Pancreas (tissue), 10 donors: ENCODE results near the gene PHC3. TPM values are rescaled to one million over a fixed set of nuclear protein-coding genes. Genes with fewer than 3 reads are reported as not detected.

Experiments
- ATAC-seq, 4 donors: fragments of 200-7000 bp; cut with Tn5 transposase; one replicate each; pipeline versions ENCODE4 v1.8.0 to v1.9.1; 2020; ENCODE audit warnings: mild to moderate bottlenecking in 4 of 4, moderate library complexity in 4 of 4
- DNase-seq, 6 donors: peaks; one replicate each; pipeline ENCODE4 v3.0.0-alpha.2; 2020
- FAIRE-seq: peaks from 2 replicates; lab custom pipeline; 2012; peaks lifted over from hg19 to GRCh38; lab: Jason Lieb, UNC
- H3K27ac ChIP-seq, 4 donors: fragments of 200-600 bp; sonication (generic); 1 replicate in 3 of 4; 2 replicates in 1 of 4; pipeline versions ENCODE4 v1.5.0 to v1.8.0; 2020
- H3K27me3 ChIP-seq, 4 donors: fragments of 200-600 bp; one replicate each; pipeline ENCODE4 v1.8.0; 2021
- H3K36me3 ChIP-seq, 3 donors: fragments of 200-600 bp; sonication (generic) in 1 of 3; one replicate each; pipeline versions ENCODE4 v1.5.0 to v1.8.0; 2020 to 2021
- H3K4me1 ChIP-seq, 3 donors: fragments of 200-600 bp; one replicate each; pipeline ENCODE4 v1.8.0; 2021
- H3K4me3 ChIP-seq, 4 donors: fragments of 200-600 bp; sonication (generic) in 2 of 4; one replicate each; pipeline versions ENCODE4 v1.5.0 to v1.8.0; 2020 to 2021
- H3K9me3 ChIP-seq, 4 donors: fragments of 200-600 bp; one replicate each; pipeline ENCODE4 v1.8.0; 2021
- CTCF ChIP-seq, 4 donors: fragments of 200-600 bp; sonication (generic) in 3 of 4; IDR thresholded peaks; one replicate each; pipeline versions ENCODE4 v1.5.0 to v1.8.0; 2021; ENCODE audit warnings: antibody characterized with exemption in 4 of 4
- WGBS, 2 donors: extraction: QIAGEN DNeasy Blood & Tissue Kit; methylation state at CpG; one replicate each; pipeline ENCODE4 v1.1.7; 2013; 5-methylcytosine and 5-hydroxymethylcytosine counted together
- intact Hi-C, 3 donors: fragments of 100-400 bp; cut with DNase I; formaldehyde crosslinking; loops; one replicate each; pipeline versions ENCODE4 v1.11.1 to v1.14.2; 2022
- polyA plus RNA-seq, 2 donors: library from polyadenylated mRNA; stranded (reverse); fragments of 200-250 nt; gene quantifications; one replicate each; pipeline ENCODE4 v1.2.3, GENCODE V29; 2013
- total RNA-seq, 6 donors: library from RNA; stranded (reverse); fragmentation: NEBNext Ultra II Directional in 4 of 6; extraction: Animal tissue kit (Norgen Biotek cat#: 25700) in 4 of 6; gene quantifications; one replicate each; pipeline versions ENCODE4 v1.2.1 to v1.2.4, GENCODE V29; 2021 to 2023
- donor health status: healthy with polysubstance abuse.
- donor health status: DM: no; HTN: no; CAD: no; lungs with moderate emphysema.
- donor health status: DM: no; HTN: no; CAD: no.
- donor health status: control.
- donor health status: control.
- donor health status: Bipolar disorder and iron deficiency.
- donor health status: DM: yes; HTN: yes; CAD: no.
- donor health status: DM: no; HTN: no; CAD: no.
- donor health status: DM: no; HTN: no; CAD: no.
- donor health status: DM: yes; HTN: yes; CAD: no.

PHC3 gene
- total and polyA plus RNA-seq, 8 donors = 5.5 to 38.0 (median 24.5) TPM

GRCh38 chr3:170059447-170059846 is 122.1 kb downstream of the PHC3 start:
- H3K4me3 ChIP-seq = no peak overlapping the region
- WGBS, 2 donors = 90% methylated on average over 1 of the region's 1 CpG
- DNase-seq (no peak), FAIRE-seq (no peak), ATAC-seq (no peak)
- no peaks in the 10 kb centered on the region for H3K9me3 ChIP-seq
- no peaks in the 10 kb centered on the region for H3K27me3 ChIP-seq
- no peaks in the 10 kb centered on the region for H3K36me3 ChIP-seq
- H3K4me1 ChIP-seq = peaks cover 4 to 18% (median 14%) of the 10 kb centered on the region in 3 donors
- no peak overlapping the region for H3K27ac ChIP-seq
- no peak for TF ChIP-seq CTCF (IDR thresholded peaks at IDR 0.05)
- intact Hi-C loops = no loop called here

- no peak for DNase-seq
These were observed 123.4 kb downstream of the PHC3 start for GRCh38 chr3:170058127-170058526.

GRCh38 chr3:170057550-170057949 is 124.0 kb downstream of the PHC3 start:
- Histone ChIP-seq H3K4me1 (peaks cover 4 to 18% (median 14%) of the 10 kb centered on the region in 3 donors), H3K27me3 (no peaks in the 10 kb centered on the region), H3K9me3 (no peaks in the 10 kb centered on the region), H3K36me3 (no peaks in the 10 kb centered on the region), H3K4me3 (no peak overlapping the region), H3K27ac (peak overlapping the region in 3 of 4 donors; percentile 28 to 61 (median 53))
- FAIRE-seq = no peak
- DNase-seq = peak in 5 of 6 donors; percentile 48 to 65 (median 63)
- 39 to 40% methylated on average over 3 of the region's 3 CpGs for whole genome bisulfite sequencing, 2 donors
- TF ChIP-seq CTCF (IDR thresholded peaks at IDR 0.05) = no peak
- intact Hi-C loops = no loop called here
- peak; percentile 83 to 95 (median 91) for ATAC-seq

More at GRCh38 chr3:170058127-170058526, 123.4 kb downstream of the PHC3 start:
- intact Hi-C loops = no loop called here
- FAIRE-seq = no peak
- H3K4me3 ChIP-seq = no peak overlapping the region
- TF ChIP-seq CTCF (IDR thresholded peaks at IDR 0.05) = no peak
- ATAC-seq = no peak
- peak overlapping the region in 3 of 4 donors; percentile 28 to 61 (median 53) for H3K27ac ChIP-seq
- H3K27me3 ChIP-seq = no peaks in the 10 kb centered on the region
- no peaks in the 10 kb centered on the region for H3K36me3 ChIP-seq
- WGBS, 2 donors = 81 to 82% methylated on average over 6 of the region's 6 CpGs
- H3K4me1 ChIP-seq = peaks cover 4 to 18% (median 14%) of the 10 kb centered on the region in 3 donors
- H3K9me3 ChIP-seq = no peaks in the 10 kb centered on the region

GRCh38 chr3:170056710-170057454 is 124.7 kb downstream of the PHC3 start:
- H3K27me3 ChIP-seq = no peaks in the 10 kb centered on the region
- ATAC-seq (peak; percentile 8 to 53 (median 16)), FAIRE-seq (no peak), DNase-seq (no peak)
- no peak overlapping the region for H3K4me3 ChIP-seq
- 75% methylated on average over 3 of the region's 3 CpGs for WGBS, 2 donors
- no peak for TF ChIP-seq CTCF (IDR thresholded peaks at IDR 0.05)
- intact Hi-C loops = no loop called here
- no peaks in the 10 kb centered on the region for H3K36me3 ChIP-seq
- H3K4me1 ChIP-seq = peaks cover 4 to 18% (median 14%) of the 10 kb centered on the region in 3 donors
- H3K9me3 ChIP-seq = no peaks in the 10 kb centered on the region
- H3K27ac ChIP-seq = peak overlapping the region in 2 of 4 donors; percentile 53 to 61

GRCh38 chr3:170055209-170055608 is 126.3 kb downstream of the PHC3 start:
- TF ChIP-seq CTCF (IDR thresholded peaks at IDR 0.05) = no peak
- Histone ChIP-seq H3K4me1 (peaks cover 4 to 26% (median 24%) of the 10 kb centered on the region in 3 donors), H3K9me3 (no peaks in the 10 kb centered on the region), H3K27me3 (no peaks in the 10 kb centered on the region), H3K4me3 (no peak overlapping the region), H3K36me3 (no peaks in the 10 kb centered on the region), H3K27ac (no peak overlapping the region)
- DNase-seq = no peak
- no peak for ATAC-seq
- no peak for FAIRE-seq
- WGBS, 2 donors = 81 to 87% methylated on average over 5 of the region's 5 CpGs
- intact Hi-C loops = no loop called here
